RWPE1 (cell line): ENCODE data around the gene PTPRC.

Source experiments
- CTCF ChIA-PET: fragments of 350-600 bp; sonication (Branson Sonifier 250); formaldehyde crosslinking; extraction: SDS; loops from one replicate; lab custom pipeline; 2021; lab: Yijun Ruan, JAX
- POLR2A ChIA-PET: fragments of 400-600 bp; formaldehyde crosslinking; extraction: SDS; loops from one replicate; lab custom pipeline; 2020; ENCODE audit warnings: antibody characterized with exemption; ENCODE audit not compliant: low non-redundant PET; lab: Yijun Ruan, JAX
- DNase-seq: peaks from one replicate; pipeline ENCODE4 v3.0.0; 2012; ENCODE audit warnings: low spot score
- H3K27ac ChIP-seq: fragments of 450-650 bp; 2 replicates; pipeline ENCODE4 v1.5.1; 2017
- CTCF ChIP-seq: fragments of 450-650 bp; conservative IDR thresholded peaks from 2 replicates; pipeline ENCODE4 v1.5.1; 2017; ENCODE audit warnings: low read depth, mild to moderate bottlenecking

The PTPRC gene

GRCh38 chr1:198636391-198636790 lies 2.4 kb upstream of the PTPRC start:
- H3K27ac ChIP-seq: no peak overlapping the region
- DNase-seq: no peak
- POLR2A ChIA-PET: no interaction called here
- TF ChIP-seq CTCF: no peak
- CTCF ChIA-PET: interaction anchor here (0.7 to 1.5 kb wide), 2 partner anchors 17 to 932 kb away, joined by 3 to 4 read pairs; no protein-coding TSS in a partner anchor

GRCh38 chr1:198637157-198637556 lies 1.7 kb upstream of the PTPRC start:
- DNase-seq: no peak
- H3K27ac ChIP-seq: no peak overlapping the region
- ChIA-PET CTCF (interaction anchor here (1.5 kb wide), 1 partner anchor 17 kb away, joined by 4 read pairs; no protein-coding TSS in a partner anchor), POLR2A (no interaction called here)
- no peak for TF ChIP-seq CTCF

GRCh38 chr1:198637916-198638437 lies 863 bp upstream of the PTPRC start:
- no peak for TF ChIP-seq CTCF
- no peak for DNase-seq
- POLR2A ChIA-PET: no interaction called here
- no peak overlapping the region for H3K27ac ChIP-seq
- CTCF ChIA-PET: interaction anchor here (0.6 to 0.7 kb wide), 2 partner anchors 27 to 48 kb away, joined by 3 to 5 read pairs; no protein-coding TSS in a partner anchor

GRCh38 chr1:198638441-198638840 lies 399 bp upstream of the PTPRC start:
- CTCF ChIA-PET: interaction anchor here (0.7 kb wide), 2 partner anchors 12 to 47 kb away, joined by 3 read pairs; no protein-coding TSS in a partner anchor
- H3K27ac ChIP-seq: no peak overlapping the region
- no peak for DNase-seq
- POLR2A ChIA-PET: no interaction called here
- TF ChIP-seq CTCF: no peak

GRCh38 chr1:198639671-198640143 lies 867 bp downstream of the PTPRC start:
- DNase-seq: no peak
- no peak for TF ChIP-seq CTCF
- ChIA-PET POLR2A (no interaction called here), CTCF (interaction anchor here (0.8 kb wide), 1 partner anchor 534 kb away, joined by 3 read pairs; no protein-coding TSS in a partner anchor)
- H3K27ac ChIP-seq: no peak overlapping the region

- ChIA-PET POLR2A (no interaction called here), CTCF (interaction anchor here (0.8 kb wide), 1 partner anchor 533 kb away, joined by 3 read pairs; no protein-coding TSS in a partner anchor)
- no peak overlapping the region for H3K27ac ChIP-seq
- no peak for DNase-seq
- TF ChIP-seq CTCF: no peak
Measured at GRCh38 chr1:198640174-198640573, 1.3 kb downstream of the PTPRC start.
